H1 (cell line): ENCODE data around the gene KCNIP3.

Experiments
- ATF3 ChIP-seq: IDR thresholded peaks from 2 replicates; pipeline ENCODE4 v1.6.1; 2011; ENCODE audit warnings: low read depth, mild to moderate bottlenecking, low read length; ENCODE audit not compliant: insufficient read depth
- CEBPB ChIP-seq: IDR thresholded peaks from 2 replicates; pipeline ENCODE4 v1.6.1; 2012; ENCODE audit warnings: low read depth, low read length
- CTCF ChIP-seq, 3 experiments: IDR thresholded peaks; 1 replicate in 2 of 3; 2 replicates in 1 of 3; pipeline versions ENCODE4 v1.5.1 to v1.6.1; 2011; ENCODE audit warnings: low read length in 3 of 3, mild to moderate bottlenecking in 3 of 3, inconsistent platforms in 2 of 3, low read depth in 1 of 3, moderate library complexity in 1 of 3; ENCODE audit not compliant: insufficient read depth in 1 of 3; ENCODE audit errors: control extremely low read depth in 1 of 3
- EZH2 ChIP-seq: fragments of 200-600 bp; sonication (generic); IDR thresholded peaks from 2 replicates; pipeline ENCODE4 v1.7.1; 2012; ENCODE audit warnings: low read depth, mild to moderate bottlenecking, moderate library complexity, low read length, inconsistent platforms; ENCODE audit not compliant: severe bottlenecking
- GABPA ChIP-seq: IDR thresholded peaks from 2 replicates; pipeline ENCODE4 v1.6.1; 2011; ENCODE audit warnings: mild to moderate bottlenecking, low read length, moderate library complexity, borderline replicate concordance; ENCODE audit not compliant: insufficient read depth
- HDAC2 ChIP-seq, 2 experiments: fragments of 300-600 bp in 1 of 2; sonication (generic) in 1 of 2; IDR thresholded peaks; 2 replicates each; pipeline ENCODE4 v1.6.1; 2011 to 2012; ENCODE audit warnings: low read depth in 2 of 2, low read length in 2 of 2, mild to moderate bottlenecking in 2 of 2, moderate library complexity in 2 of 2, borderline replicate concordance in 1 of 2, inconsistent platforms in 1 of 2
- JUND ChIP-seq: IDR thresholded peaks from 2 replicates; pipeline ENCODE4 v1.6.1; 2011; ENCODE audit warnings: mild to moderate bottlenecking, improper control_type of control experiment, low read length
- MAX ChIP-seq: IDR thresholded peaks from 2 replicates; pipeline ENCODE4 v1.6.1; 2012; ENCODE audit warnings: inconsistent platforms
- POLR2A ChIP-seq, 2 experiments: IDR thresholded peaks; 1 replicate in 1 of 2; 2 replicates in 1 of 2; pipeline ENCODE4 v1.6.1; 2011; ENCODE audit warnings: low read depth in 2 of 2, low read length in 2 of 2, mild to moderate bottlenecking in 2 of 2; ENCODE audit errors: control extremely low read depth in 1 of 2
- POLR2AphosphoS5 ChIP-seq: IDR thresholded peaks from 2 replicates; pipeline ENCODE4 v1.6.1; 2011; ENCODE audit warnings: low read depth, low read length
- SAP30 ChIP-seq: fragments of 300-600 bp; sonication (generic); IDR thresholded peaks from 2 replicates; pipeline ENCODE4 v1.7.1; 2012; ENCODE audit warnings: low read length, moderate library complexity, mild to moderate bottlenecking, inconsistent platforms; ENCODE audit not compliant: insufficient read depth, insufficient replicate concordance
- TBP ChIP-seq: IDR thresholded peaks from 2 replicates; pipeline ENCODE4 v1.6.1; 2011; ENCODE audit warnings: low read depth, low read length, improper control_type of control experiment
- TEAD4 ChIP-seq: IDR thresholded peaks from 2 replicates; pipeline ENCODE4 v1.6.1; 2012; ENCODE audit warnings: low read depth, low read length, inconsistent platforms, mixed read lengths
- ZNF274 ChIP-seq: IDR thresholded peaks from 2 replicates; pipeline ENCODE4 v1.7.0; 2012; ENCODE audit warnings: low read length, borderline replicate concordance; ENCODE audit errors: extremely low read depth

- TF ChIP-seq CTCF (IDR thresholded peaks at IDR 0.05; ENCODE audit: control extremely low read depth in 1 of 3, insufficient read depth in 1 of 3, low read depth in 1 of 3, low read length in 3 of 3): no peak
- no peak for TF ChIP-seq ATF3
- no peak for TF ChIP-seq ZNF274
- TF ChIP-seq EZH2: no peak
- TF ChIP-seq CEBPB: no peak
- TF ChIP-seq JUND: no peak
- TF ChIP-seq POLR2A (IDR thresholded peaks at IDR 0.05; ENCODE audit: control extremely low read depth in 1 of 2, low read depth in 2 of 2, low read length in 2 of 2): no peak
- no peak for TF ChIP-seq TEAD4
- TF ChIP-seq SAP30: no peak
- TF ChIP-seq TBP: no peak
- no peak for TF ChIP-seq GABPA
- TF ChIP-seq POLR2AphosphoS5: no peak
- TF ChIP-seq MAX: no peak
- TF ChIP-seq HDAC2 (IDR thresholded peaks at IDR 0.05; ENCODE audit: borderline replicate concordance in 1 of 2, low read depth in 2 of 2, low read length in 2 of 2): no peak
These were observed 13.1 kb downstream of the KCNIP3 start for GRCh38 chr2:95310216-95310615.
